ENCODE results near the gene BMF.

The BMF gene

GRCh38 chr15:40062816-40063562 lies 45.7 kb downstream of the BMF start:
- no peak for DNase-seq

- no peak for DNase-seq
Measured at GRCh38 chr15:40061212-40061901, 47.3 kb downstream of the BMF start.

- no peak for DNase-seq
Measured at GRCh38 chr15:40060236-40060961, 48.3 kb downstream of the BMF start.

GRCh38 chr15:40059821-40060220 lies 48.9 kb downstream of the BMF start:
- DNase-seq = no peak

GRCh38 chr15:40058476-40059140 lies 50.1 kb downstream of the BMF start:
- DNase-seq = no peak

GRCh38 chr15:40055576-40056293 lies 52.9 kb downstream of the BMF start:
- peak; percentile 39 for DNase-seq

- peak; percentile 20 for DNase-seq
Measured at GRCh38 chr15:40054855-40055575, 53.7 kb downstream of the BMF start.

GRCh38 chr15:40054605-40054854 lies 54.1 kb downstream of the BMF start:
- DNase-seq = no peak

- DNase-seq = peak; percentile 19
Measured at GRCh38 chr15:40053831-40054604, 54.7 kb downstream of the BMF start.

- no peak for DNase-seq
Measured at GRCh38 chr15:40053079-40053830, 55.4 kb downstream of the BMF start.

GRCh38 chr15:40052604-40053003 lies 56.1 kb downstream of the BMF start:
- DNase-seq = no peak

GRCh38 chr15:40051616-40052415 lies 56.9 kb downstream of the BMF start:
- no peak for DNase-seq

- no peak for DNase-seq
Measured at GRCh38 chr15:40050788-40051470, 57.8 kb downstream of the BMF start.

GRCh38 chr15:40048926-40049475 lies 59.7 kb downstream of the BMF start:
- DNase-seq = no peak

- DNase-seq = peak; percentile 20
Measured at GRCh38 chr15:40048211-40048792, 60.4 kb downstream of the BMF start.

- DNase-seq = peak; percentile 24
Measured at GRCh38 chr15:40047415-40048210, 61.1 kb downstream of the BMF start.

GRCh38 chr15:40046721-40047414 lies 61.8 kb downstream of the BMF start:
- DNase-seq = no peak
